MCF 10A (cell line): ENCODE results near the gene RALY. TPM values are rescaled to one million over a fixed set of nuclear protein-coding genes. Genes with fewer than 3 reads are reported as not detected.

Experiments used
- BruUV-seq: library from RNA; stranded (reverse); fragments of 400-500 nt; replicated peaks from 2 replicates; lab custom pipeline; 2021; lab: Mats Ljungman, UMichigan
- CTCF ChIA-PET: fragments of 300-600 bp; sonication (Branson Sonifier 250); formaldehyde crosslinking; extraction: SDS; loops from one replicate; lab custom pipeline; 2021; ENCODE audit warnings: antibody characterized with exemption, inconsistent platforms; lab: Yijun Ruan, JAX
- POLR2A ChIA-PET: fragments of 300-600, 350-650 bp; sonication (Branson Sonifier 250); formaldehyde crosslinking; extraction: SDS; loops from one replicate; lab custom pipeline; 2020; ENCODE audit warnings: antibody characterized with exemption, inconsistent platforms; lab: Yijun Ruan, JAX
- DNase-seq: peaks from one replicate; pipeline ENCODE4 v3.0.0-alpha.2; 2018; ENCODE audit not compliant: unreplicated experiment
- H3K27ac Mint-ChIP-seq: one replicate; pipeline ENCODE4 v1.8.0; 2022; ENCODE audit warnings: mild to moderate bottlenecking, low read depth, mixed read lengths; ENCODE audit not compliant: unreplicated experiment
- H3K27me3 Mint-ChIP-seq: one replicate; pipeline ENCODE4 v1.8.0; 2022; ENCODE audit warnings: mixed read lengths; ENCODE audit not compliant: insufficient read depth, unreplicated experiment
- H3K36me3 Mint-ChIP-seq: one replicate; pipeline ENCODE4 v1.8.0; 2022; ENCODE audit warnings: mild to moderate bottlenecking, moderate library complexity, mixed read lengths; ENCODE audit not compliant: insufficient read depth, unreplicated experiment
- H3K4me1 Mint-ChIP-seq: one replicate; pipeline ENCODE4 v1.8.0; 2022; ENCODE audit warnings: mixed read lengths; ENCODE audit not compliant: insufficient read depth, unreplicated experiment
- H3K4me3 Mint-ChIP-seq: one replicate; pipeline ENCODE4 v1.8.0; 2022; ENCODE audit warnings: mild to moderate bottlenecking, moderate library complexity, mixed read lengths; ENCODE audit not compliant: unreplicated experiment
- H3K9me3 Mint-ChIP-seq: one replicate; pipeline ENCODE4 v1.8.0; 2022; ENCODE audit warnings: mixed read lengths; ENCODE audit not compliant: unreplicated experiment
- CTCF ChIP-seq: fragments of 200-600 bp; IDR thresholded peaks from one replicate; pipeline ENCODE4 v1.8.0; 2022; ENCODE audit warnings: antibody characterized with exemption, mild to moderate bottlenecking; ENCODE audit not compliant: unreplicated experiment
- intact Hi-C: fragments of 100-400 bp; cut with micrococcal nuclease; formaldehyde crosslinking; loops from 2 replicates; pipeline ENCODE4 v1.14.1; 2022
- total RNA-seq: library from RNA; stranded (reverse); gene quantifications from 2 replicates; pipeline ENCODE4 v1.2.3, GENCODE V29; 2022

RALY gene
- total RNA-seq, 1 experiment from 2014 or later: 120 TPM

- ChIA-PET CTCF (interaction anchor here (0.7 to 1.9 kb wide), 3 partner anchors 11 to 1384 kb away, joined by 3 to 6 read pairs (median 4); no protein-coding TSS in a partner anchor), POLR2A (interaction anchor here (0.7 to 0.8 kb wide), 2 partner anchors 327 to 1838 kb away, joined by 3 read pairs; no protein-coding TSS in a partner anchor)
- H3K27ac Mint-ChIP-seq: no peak overlapping the region
Observed at GRCh38 chr20:34012330-34012729, 18.6 kb downstream of the RALY start.

GRCh38 chr20:34012735-34013134 lies 19.0 kb downstream of the RALY start:
- no TSS peak for BruUV-seq
- POLR2A ChIA-PET: interaction anchor here (0.7 kb wide), 1 partner anchor 1837 kb away, joined by 3 read pairs; no protein-coding TSS in a partner anchor
- Mint-ChIP-seq H3K36me3 (peaks cover 12% of the 10 kb centered on the region), H3K27me3 (no peaks in the 10 kb centered on the region), H3K4me3 (no peak overlapping the region), H3K9me3 (no peaks in the 10 kb centered on the region), H3K27ac (no peak overlapping the region), H3K4me1 (peaks cover 33% of the 10 kb centered on the region)
- DNase-seq: no peak
- CTCF ChIA-PET: interaction anchor here (0.6 to 1.9 kb wide), 3 partner anchors 57 to 1384 kb away, joined by 4 to 6 read pairs (median 4); no protein-coding TSS in a partner anchor
- intact Hi-C loops: no loop called here
- no peak for TF ChIP-seq CTCF

More at GRCh38 chr20:34012330-34012729, 18.6 kb downstream of the RALY start:
- no peak for DNase-seq
- no peaks in the 10 kb centered on the region for H3K9me3 Mint-ChIP-seq
- H3K4me3 Mint-ChIP-seq: no peak overlapping the region
- intact Hi-C loops: no loop called here
- peaks cover 29% of the 10 kb centered on the region for H3K4me1 Mint-ChIP-seq
- TF ChIP-seq CTCF: no peak
- no TSS peak for BruUV-seq
- H3K36me3 Mint-ChIP-seq: peaks cover 14% of the 10 kb centered on the region
- H3K27me3 Mint-ChIP-seq: no peaks in the 10 kb centered on the region

- Mint-ChIP-seq H3K4me3 (no peak overlapping the region), H3K36me3 (peaks cover 7% of the 10 kb centered on the region), H3K27ac (no peak overlapping the region), H3K27me3 (no peaks in the 10 kb centered on the region), H3K4me1 (peaks cover 33% of the 10 kb centered on the region), H3K9me3 (no peaks in the 10 kb centered on the region)
- no peak for DNase-seq
- ChIA-PET CTCF (interaction anchor here (0.6 to 1.9 kb wide), 3 partner anchors 56 to 419 kb away, joined by 3 to 6 read pairs (median 4); no protein-coding TSS in a partner anchor), POLR2A (interaction anchor here (1.0 kb wide), 1 partner anchor 9 kb away, joined by 3 read pairs; no protein-coding TSS in a partner anchor)
- BruUV-seq: no TSS peak
- intact Hi-C loops: no loop called here
- no peak for TF ChIP-seq CTCF
Observed at GRCh38 chr20:34013554-34013953, 19.8 kb downstream of the RALY start.

- intact Hi-C loops: no loop called here
- Mint-ChIP-seq H3K4me3 (no peak overlapping the region), H3K4me1 (peaks cover 33% of the 10 kb centered on the region), H3K27ac (no peak overlapping the region), H3K36me3 (peaks cover 7% of the 10 kb centered on the region), H3K27me3 (no peaks in the 10 kb centered on the region), H3K9me3 (no peaks in the 10 kb centered on the region)
- TF ChIP-seq CTCF: no peak
- BruUV-seq: no TSS peak
- ChIA-PET POLR2A (interaction anchor here (0.6 to 1.3 kb wide), 3 partner anchors 19 to 1075 kb away, joined by 3 to 6 read pairs (median 3); partner anchors contain the start of gene RALY), CTCF (no interaction called here)
- no peak for DNase-seq
Observed at GRCh38 chr20:34014878-34015277, 21.2 kb downstream of the RALY start.
